Measurements from ENCODE around the gene CYYR1. TPM values are rescaled to one million over a fixed set of nuclear protein-coding genes. Genes with fewer than 3 reads are reported as not detected.

CYYR1 gene
- total RNA-seq, 1 experiment from 2014 or later, result not detected

DNA sequence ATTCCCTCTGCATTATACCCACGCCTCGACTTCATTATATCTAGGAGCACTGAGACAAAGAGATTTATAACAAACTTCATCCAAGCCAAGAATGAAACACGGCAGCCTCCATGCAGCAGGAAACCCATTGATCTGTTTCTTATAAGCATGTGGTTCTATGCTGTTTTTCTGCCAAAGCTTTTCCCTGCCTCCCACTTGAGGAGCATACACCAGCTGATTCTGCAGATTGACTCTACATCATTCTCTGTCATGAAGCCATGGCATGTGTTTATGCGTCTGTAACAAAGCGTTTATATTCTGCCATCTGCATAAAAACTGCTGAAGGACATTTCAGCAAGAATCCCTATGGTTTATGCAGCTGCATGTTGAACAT, 102.0 kb downstream of the CYYR1 start:
- ChIA-PET POLR2A (no interaction called here), CTCF (no interaction called here)
- Histone ChIP-seq H3K27me3 (ENCODE audit: control insufficient read depth, insufficient read depth, low read length) (no peaks in the 10 kb centered on the region), H3K27ac (ENCODE audit: low read length) (no peak overlapping the region), H3K36me3 (ENCODE audit: control insufficient read depth, insufficient read depth, low read length) (no peaks in the 10 kb centered on the region), H3K9me3 (ENCODE audit: control insufficient read depth, insufficient read depth, low read depth, low read length) (no peaks in the 10 kb centered on the region), H3K4me3 (ENCODE audit: low read depth in 2 of 2, low read length in 2 of 2) (no peak overlapping the region), H3K4me1 (ENCODE audit: control insufficient read depth, insufficient read depth, low read length) (no peaks in the 10 kb centered on the region)
- no TSS peak for BruUV-seq (replicated peaks)
- ATAC-seq, result no peak
- intact Hi-C loops (cut with micrococcal nuclease; ENCODE audit: unreplicated experiment), result no loop called here
- in situ Hi-C loops (cut with HindIII; ENCODE audit: low pct_unique_long_range_greater_than_20kb, low sequenced_read_pairs), result no loop called here
- DNase-seq (ENCODE audit: low read depth, low spot score), result no peak
- TF ChIP-seq TCF7L2 (IDR thresholded peaks at IDR 0.05; ENCODE audit: low read depth, low read length) (no peak), POLR2AphosphoS5 (IDR thresholded peaks at IDR 0.05; ENCODE audit: low read depth, low read length) (no peak), SIN3A (IDR thresholded peaks at IDR 0.05; ENCODE audit: borderline replicate concordance, insufficient read depth, low read depth, low read length) (no peak)
- TF ChIP-seq, protein P1, sequence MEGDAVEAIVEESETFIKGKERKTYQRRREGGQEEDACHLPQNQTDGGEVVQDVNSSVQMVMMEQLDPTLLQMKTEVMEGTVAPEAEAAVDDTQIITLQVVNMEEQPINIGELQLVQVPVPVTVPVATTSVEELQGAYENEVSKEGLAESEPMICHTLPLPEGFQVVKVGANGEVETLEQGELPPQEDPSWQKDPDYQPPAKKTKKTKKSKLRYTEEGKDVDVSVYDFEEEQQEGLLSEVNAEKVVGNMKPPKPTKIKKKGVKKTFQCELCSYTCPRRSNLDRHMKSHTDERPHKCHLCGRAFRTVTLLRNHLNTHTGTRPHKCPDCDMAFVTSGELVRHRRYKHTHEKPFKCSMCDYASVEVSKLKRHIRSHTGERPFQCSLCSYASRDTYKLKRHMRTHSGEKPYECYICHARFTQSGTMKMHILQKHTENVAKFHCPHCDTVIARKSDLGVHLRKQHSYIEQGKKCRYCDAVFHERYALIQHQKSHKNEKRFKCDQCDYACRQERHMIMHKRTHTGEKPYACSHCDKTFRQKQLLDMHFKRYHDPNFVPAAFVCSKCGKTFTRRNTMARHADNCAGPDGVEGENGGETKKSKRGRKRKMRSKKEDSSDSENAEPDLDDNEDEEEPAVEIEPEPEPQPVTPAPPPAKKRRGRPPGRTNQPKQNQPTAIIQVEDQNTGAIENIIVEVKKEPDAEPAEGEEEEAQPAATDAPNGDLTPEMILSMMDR (IDR thresholded peaks at IDR 0.05), result no peak
- TF ChIP-seq, protein P2, sequence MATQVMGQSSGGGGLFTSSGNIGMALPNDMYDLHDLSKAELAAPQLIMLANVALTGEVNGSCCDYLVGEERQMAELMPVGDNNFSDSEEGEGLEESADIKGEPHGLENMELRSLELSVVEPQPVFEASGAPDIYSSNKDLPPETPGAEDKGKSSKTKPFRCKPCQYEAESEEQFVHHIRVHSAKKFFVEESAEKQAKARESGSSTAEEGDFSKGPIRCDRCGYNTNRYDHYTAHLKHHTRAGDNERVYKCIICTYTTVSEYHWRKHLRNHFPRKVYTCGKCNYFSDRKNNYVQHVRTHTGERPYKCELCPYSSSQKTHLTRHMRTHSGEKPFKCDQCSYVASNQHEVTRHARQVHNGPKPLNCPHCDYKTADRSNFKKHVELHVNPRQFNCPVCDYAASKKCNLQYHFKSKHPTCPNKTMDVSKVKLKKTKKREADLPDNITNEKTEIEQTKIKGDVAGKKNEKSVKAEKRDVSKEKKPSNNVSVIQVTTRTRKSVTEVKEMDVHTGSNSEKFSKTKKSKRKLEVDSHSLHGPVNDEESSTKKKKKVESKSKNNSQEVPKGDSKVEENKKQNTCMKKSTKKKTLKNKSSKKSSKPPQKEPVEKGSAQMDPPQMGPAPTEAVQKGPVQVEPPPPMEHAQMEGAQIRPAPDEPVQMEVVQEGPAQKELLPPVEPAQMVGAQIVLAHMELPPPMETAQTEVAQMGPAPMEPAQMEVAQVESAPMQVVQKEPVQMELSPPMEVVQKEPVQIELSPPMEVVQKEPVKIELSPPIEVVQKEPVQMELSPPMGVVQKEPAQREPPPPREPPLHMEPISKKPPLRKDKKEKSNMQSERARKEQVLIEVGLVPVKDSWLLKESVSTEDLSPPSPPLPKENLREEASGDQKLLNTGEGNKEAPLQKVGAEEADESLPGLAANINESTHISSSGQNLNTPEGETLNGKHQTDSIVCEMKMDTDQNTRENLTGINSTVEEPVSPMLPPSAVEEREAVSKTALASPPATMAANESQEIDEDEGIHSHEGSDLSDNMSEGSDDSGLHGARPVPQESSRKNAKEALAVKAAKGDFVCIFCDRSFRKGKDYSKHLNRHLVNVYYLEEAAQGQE (IDR thresholded peaks at IDR 0.05; ENCODE audit: insufficient read depth in 1 of 2, low read depth in 2 of 2, low read length in 1 of 2), result no peak

DNA sequence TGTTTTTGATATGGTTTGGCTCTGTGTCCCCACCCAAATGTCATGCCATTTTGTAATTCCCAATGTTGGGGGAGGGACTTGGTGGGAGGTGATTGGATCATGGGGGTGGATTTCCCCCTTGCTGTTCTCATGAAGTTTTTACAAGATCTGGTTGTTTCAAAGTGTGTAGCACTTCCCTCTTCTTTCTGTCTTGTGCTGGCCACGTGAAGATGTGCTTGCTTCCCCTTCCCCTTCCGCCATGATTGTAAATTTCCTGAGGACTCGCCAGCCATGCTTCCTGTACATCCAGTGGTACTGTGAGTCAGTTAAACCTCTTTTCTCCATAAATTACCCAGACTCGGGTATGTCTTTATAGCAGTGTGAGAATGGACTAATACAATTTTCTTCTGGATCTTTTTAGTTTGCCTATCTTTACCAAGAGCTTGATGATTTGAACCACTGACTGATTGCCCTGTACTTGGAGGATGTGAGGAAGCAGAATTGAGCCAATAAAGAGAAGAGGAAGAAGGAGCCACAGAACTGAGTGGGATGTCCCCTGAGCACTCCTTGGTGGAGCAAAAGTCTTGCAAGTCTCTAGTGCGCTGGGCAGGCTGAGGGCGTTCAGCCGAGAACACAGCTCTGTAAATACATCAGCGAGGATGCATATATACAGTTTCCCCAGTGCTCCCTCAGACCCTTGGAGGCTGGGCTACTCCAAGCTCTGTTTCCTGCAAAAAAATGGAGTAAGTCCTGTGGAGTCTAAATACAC, 102.6 kb downstream of the CYYR1 start:
- no peaks in the 10 kb centered on the region for H3K4me1 ChIP-seq (ENCODE audit: control insufficient read depth, insufficient read depth, low read length)

More for the DNA sequence above, 102.6 kb downstream of the CYYR1 start:
- TF ChIP-seq, protein P2 (IDR thresholded peaks at IDR 0.05; ENCODE audit: insufficient read depth in 1 of 2, low read depth in 2 of 2, low read length in 1 of 2), result no peak
- no peak for TF ChIP-seq POLR2AphosphoS5 (IDR thresholded peaks at IDR 0.05; ENCODE audit: low read depth, low read length)
- TF ChIP-seq TCF7L2 (IDR thresholded peaks at IDR 0.05; ENCODE audit: low read depth, low read length), result no peak
- TF ChIP-seq, protein P1 (IDR thresholded peaks at IDR 0.05), result no peak
- TF ChIP-seq SIN3A (IDR thresholded peaks at IDR 0.05; ENCODE audit: borderline replicate concordance, insufficient read depth, low read depth, low read length), result no peak
- ChIA-PET CTCF (no interaction called here), POLR2A (no interaction called here)
- DNase-seq (ENCODE audit: low read depth, low spot score) (no peak), ATAC-seq (no peak)
- H3K36me3 ChIP-seq (ENCODE audit: control insufficient read depth, insufficient read depth, low read length), result no peaks in the 10 kb centered on the region
- no peak overlapping the region for H3K27ac ChIP-seq (ENCODE audit: low read length)
- H3K27me3 ChIP-seq (ENCODE audit: control insufficient read depth, insufficient read depth, low read length), result no peaks in the 10 kb centered on the region
- no TSS peak for BruUV-seq (replicated peaks)
- intact Hi-C loops (cut with micrococcal nuclease; ENCODE audit: unreplicated experiment), result no loop called here
- in situ Hi-C loops (cut with HindIII; ENCODE audit: low pct_unique_long_range_greater_than_20kb, low sequenced_read_pairs), result no loop called here
- H3K4me3 ChIP-seq (ENCODE audit: low read depth in 2 of 2, low read length in 2 of 2), result no peak overlapping the region
- H3K9me3 ChIP-seq (ENCODE audit: control insufficient read depth, insufficient read depth, low read depth, low read length), result no peaks in the 10 kb centered on the region
